A673 (cell line): ENCODE measurements around the gene TBC1D24.
"Not testable (repeated sequence)": the region's sequence is repeated elsewhere in the genome, so short reads cannot be mapped to it uniquely, and the experiment has no call there.

ENCODE experiments used
- EZH2 ChIP-seq: fragments of 200-600 bp; sonication (generic); IDR thresholded peaks from 2 replicates; pipeline ENCODE4 v1.6.1; 2017; ENCODE audit warnings: borderline replicate concordance, low read depth, mild to moderate bottlenecking, mixed read lengths, antibody characterized with exemption, low read length; ENCODE audit not compliant: poor library complexity, severe bottlenecking
- TF ChIP-seq, protein P1 (sequence below): fragments of 300-800, 200-600 bp; sonication (generic); conservative IDR thresholded peaks from 2 replicates; pipeline ENCODE4 v1.5.1; 2017; ENCODE audit warnings: low read depth, mild to moderate bottlenecking, antibody characterized with exemption, low read length, moderate library complexity, mixed read lengths

DNA sequence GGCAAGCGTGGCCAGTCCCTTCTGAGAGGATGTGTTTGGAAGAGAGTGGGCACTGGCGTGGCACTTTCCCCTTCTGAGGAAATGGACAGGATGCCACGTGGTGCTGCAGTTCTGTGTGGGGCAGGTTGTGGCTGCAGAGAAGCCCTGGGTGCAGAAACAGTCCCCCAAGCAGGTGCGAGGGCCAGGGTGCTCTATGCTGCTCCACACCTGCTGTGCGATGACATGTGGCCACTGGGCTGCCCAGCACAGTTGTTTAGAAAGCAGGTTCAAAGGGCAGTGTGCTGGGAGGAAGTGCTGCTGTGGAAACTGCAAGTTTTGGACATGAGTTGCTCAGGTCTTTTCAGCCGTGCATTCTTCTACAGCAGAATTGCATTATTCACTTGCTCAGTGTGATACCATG is 66.5 kb downstream of the TBC1D24 start:
- TF ChIP-seq, protein P1, sequence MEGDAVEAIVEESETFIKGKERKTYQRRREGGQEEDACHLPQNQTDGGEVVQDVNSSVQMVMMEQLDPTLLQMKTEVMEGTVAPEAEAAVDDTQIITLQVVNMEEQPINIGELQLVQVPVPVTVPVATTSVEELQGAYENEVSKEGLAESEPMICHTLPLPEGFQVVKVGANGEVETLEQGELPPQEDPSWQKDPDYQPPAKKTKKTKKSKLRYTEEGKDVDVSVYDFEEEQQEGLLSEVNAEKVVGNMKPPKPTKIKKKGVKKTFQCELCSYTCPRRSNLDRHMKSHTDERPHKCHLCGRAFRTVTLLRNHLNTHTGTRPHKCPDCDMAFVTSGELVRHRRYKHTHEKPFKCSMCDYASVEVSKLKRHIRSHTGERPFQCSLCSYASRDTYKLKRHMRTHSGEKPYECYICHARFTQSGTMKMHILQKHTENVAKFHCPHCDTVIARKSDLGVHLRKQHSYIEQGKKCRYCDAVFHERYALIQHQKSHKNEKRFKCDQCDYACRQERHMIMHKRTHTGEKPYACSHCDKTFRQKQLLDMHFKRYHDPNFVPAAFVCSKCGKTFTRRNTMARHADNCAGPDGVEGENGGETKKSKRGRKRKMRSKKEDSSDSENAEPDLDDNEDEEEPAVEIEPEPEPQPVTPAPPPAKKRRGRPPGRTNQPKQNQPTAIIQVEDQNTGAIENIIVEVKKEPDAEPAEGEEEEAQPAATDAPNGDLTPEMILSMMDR, result not testable (repeated sequence)
- not testable (repeated sequence) for TF ChIP-seq EZH2
